Prostate gland (tissue), 2 donors: Measurements from ENCODE around the gene PALLD. TPM values are rescaled to one million over a fixed set of nuclear protein-coding genes. Genes with fewer than 3 reads are reported as not detected.

Source experiments
- DNase-seq: peaks from one replicate; pipeline ENCODE4 v3.0.0-alpha.2; 2019; ENCODE audit warnings: low spot score
- H3K27ac ChIP-seq, 2 donors: fragments of 200-600 bp; sonication (generic); 2 replicates each; pipeline ENCODE4 v1.5.1; 2017 to 2019
- H3K27me3 ChIP-seq: fragments of 200-600 bp; sonication (generic); replicated peaks from 2 replicates; pipeline ENCODE4 v1.5.1; 2019; ENCODE audit not compliant: insufficient read depth
- H3K36me3 ChIP-seq, 2 donors: fragments of 200-600 bp; sonication (generic); 1 replicate in 1 of 2; 2 replicates in 1 of 2; pipeline versions ENCODE4 v1.5.1 to v1.8.1; 2017 to 2019
- H3K4me1 ChIP-seq: fragments of 200-600 bp; sonication (generic); replicated peaks from 2 replicates; pipeline ENCODE4 v1.5.1; 2019
- H3K4me3 ChIP-seq, 2 donors: fragments of 200-600 bp; sonication (generic); 2 replicates each; pipeline ENCODE4 v1.5.1; 2017 to 2019
- H3K9me3 ChIP-seq: fragments of 200-600 bp; sonication (generic); 2 replicates; pipeline ENCODE4 v1.5.1; 2017
- CTCF ChIP-seq, 4 experiments: fragments of 200-600 bp in 2 of 4; fragments of 450-650 bp in 2 of 4; sonication (generic) in 2 of 4; IDR thresholded peaks; 1 replicate in 3 of 4; 2 replicates in 1 of 4; pipeline ENCODE4 v1.5.1; 2016 to 2019; ENCODE audit warnings: antibody characterized with exemption in 4 of 4, mild to moderate bottlenecking in 2 of 4, moderate library complexity in 2 of 4
- POLR2A ChIP-seq: fragments of 450-650 bp; IDR thresholded peaks from one replicate; pipeline ENCODE4 v1.6.1; 2016; ENCODE audit warnings: antibody characterized with exemption, mild to moderate bottlenecking
- POLR2AphosphoS5 ChIP-seq: sonication (generic); formaldehyde crosslinking; IDR thresholded peaks from one replicate; pipeline ENCODE4 v1.6.1; 2017; ENCODE audit warnings: antibody characterized with exemption
- WGBS: methylation state at CpG from one replicate; pipeline ENCODE4 v1.1.5; 2018; 5-methylcytosine and 5-hydroxymethylcytosine counted together
- intact Hi-C: fragments of 100-400 bp; cut with DNase I; formaldehyde crosslinking; loops from one replicate; pipeline ENCODE4 v1.14.2; 2022
- total RNA-seq, 2 donors: library from RNA; depleted of rRNA; stranded (reverse); fragments of >200 nt; gene quantifications; one replicate each; pipeline ENCODE4 v1.1.0, GENCODE V29; 2016

PALLD gene
- total RNA-seq, 2 donors from 2014 or later = 252 TPM

- no peak overlapping the region for H3K27ac ChIP-seq
- no peaks in the 10 kb centered on the region for H3K36me3 ChIP-seq
- no peak overlapping the region for H3K4me3 ChIP-seq
- no peak for TF ChIP-seq CTCF (IDR thresholded peaks at IDR 0.05)
- no peak for TF ChIP-seq POLR2A
- no peak for TF ChIP-seq POLR2AphosphoS5
- H3K9me3 ChIP-seq = no peaks in the 10 kb centered on the region
- intact Hi-C loops = no loop called here
- no peaks in the 10 kb centered on the region for H3K4me1 ChIP-seq
- 48% methylated on average over 2 of the region's 2 CpGs for WGBS
- H3K27me3 ChIP-seq = no peaks in the 10 kb centered on the region
- no peak for DNase-seq
Measured at GRCh38 chr4:168651374-168651773, 154.5 kb downstream of the PALLD start.

DNA sequence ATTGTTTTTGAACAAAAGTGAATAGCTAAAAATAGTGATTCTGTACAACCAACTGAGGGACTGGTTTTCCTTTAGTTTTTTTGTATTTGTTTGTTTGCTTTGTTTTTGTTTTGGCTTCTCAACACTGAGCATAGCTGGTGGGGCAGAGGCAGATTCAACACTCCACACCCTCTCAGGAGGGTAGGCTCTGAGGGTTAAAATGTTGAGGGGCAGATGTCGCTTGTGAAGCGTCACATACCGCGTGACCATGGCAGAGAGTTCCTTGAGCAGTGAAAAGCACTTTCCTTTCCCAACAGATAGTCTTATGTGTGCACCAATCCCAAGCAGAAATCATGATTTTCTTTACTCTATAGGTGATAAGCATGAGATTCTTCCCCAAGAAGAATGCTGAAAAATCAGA is 155.0 kb downstream of the PALLD start:
- Histone ChIP-seq H3K27me3 (no peaks in the 10 kb centered on the region), H3K9me3 (no peaks in the 10 kb centered on the region), H3K36me3 (no peaks in the 10 kb centered on the region), H3K27ac (no peak overlapping the region), H3K4me1 (no peaks in the 10 kb centered on the region), H3K4me3 (no peak overlapping the region)
- no peak for TF ChIP-seq POLR2A
- no peak for TF ChIP-seq CTCF (IDR thresholded peaks at IDR 0.05)
- no peak for TF ChIP-seq POLR2AphosphoS5
- intact Hi-C loops = no loop called here
- DNase-seq = no peak
- 98% methylated on average over 4 of the region's 4 CpGs for WGBS

GRCh38 chr4:168652755-168653154 is 155.9 kb downstream of the PALLD start:
- 96% methylated on average over 2 of the region's 2 CpGs for WGBS

GRCh38 chr4:168654104-168654847 is 157.4 kb downstream of the PALLD start:
- 41% methylated on average over 4 of the region's 4 CpGs for WGBS
- no peaks in the 10 kb centered on the region for H3K27me3 ChIP-seq
- no peaks in the 10 kb centered on the region for H3K9me3 ChIP-seq
- intact Hi-C loops = no loop called here
- H3K36me3 ChIP-seq = no peaks in the 10 kb centered on the region
- H3K4me3 ChIP-seq = no peak overlapping the region
- H3K4me1 ChIP-seq = no peaks in the 10 kb centered on the region
- TF ChIP-seq CTCF (IDR thresholded peaks at IDR 0.05) (no peak), POLR2AphosphoS5 (no peak), POLR2A (no peak)
- H3K27ac ChIP-seq = no peak overlapping the region
- DNase-seq = no peak

More at GRCh38 chr4:168652755-168653154, 155.9 kb downstream of the PALLD start:
- TF ChIP-seq POLR2AphosphoS5 (no peak), CTCF (IDR thresholded peaks at IDR 0.05) (no peak), POLR2A (no peak)
- no peak overlapping the region for H3K4me3 ChIP-seq
- intact Hi-C loops = no loop called here
- DNase-seq = no peak
- H3K27ac ChIP-seq = no peak overlapping the region
- H3K4me1 ChIP-seq = no peaks in the 10 kb centered on the region
- H3K27me3 ChIP-seq = no peaks in the 10 kb centered on the region
- no peaks in the 10 kb centered on the region for H3K9me3 ChIP-seq
- no peaks in the 10 kb centered on the region for H3K36me3 ChIP-seq

DNA sequence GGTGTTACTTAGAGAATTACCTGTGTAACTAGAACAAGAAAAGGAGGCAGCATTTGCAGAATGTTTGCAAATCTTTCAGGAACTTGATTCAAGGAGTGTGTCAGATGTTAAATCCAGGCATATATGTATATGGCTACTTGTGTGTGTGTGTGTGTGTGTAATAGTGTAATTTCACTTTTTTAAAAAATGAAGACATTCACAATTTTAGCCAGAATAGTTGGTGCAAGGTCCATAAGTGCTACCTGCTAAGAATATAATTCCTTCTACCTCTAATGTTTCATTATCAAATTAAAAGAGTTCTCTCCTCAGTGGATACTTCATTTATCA is 158.0 kb downstream of the PALLD start:
- Histone ChIP-seq H3K4me1 (no peaks in the 10 kb centered on the region), H3K9me3 (no peaks in the 10 kb centered on the region), H3K36me3 (no peaks in the 10 kb centered on the region), H3K27me3 (no peaks in the 10 kb centered on the region), H3K27ac (no peak overlapping the region), H3K4me3 (no peak overlapping the region)
- DNase-seq = no peak
- intact Hi-C loops = no loop called here
- TF ChIP-seq POLR2AphosphoS5 (no peak), CTCF (IDR thresholded peaks at IDR 0.05) (no peak), POLR2A (no peak)
